Breast epithelium (tissue), 4 donors: Measurements from ENCODE around the gene RAB24. TPM values are rescaled to one million over a fixed set of nuclear protein-coding genes. Genes with fewer than 3 reads are reported as not detected.
"Not testable (repeated sequence)": the region's sequence is repeated elsewhere in the genome, so short reads cannot be mapped to it uniquely, and the experiment has no call there.

Experiments
- DNase-seq, 2 donors: peaks; one replicate each; pipeline ENCODE4 v3.0.0-alpha.2; 2019; ENCODE audit warnings: low spot score in 2 of 2
- H3K27ac ChIP-seq, 2 donors: fragments of 200-600 bp; sonication (generic) in 1 of 2; one replicate each; pipeline ENCODE4 v1.5.1; 2016 to 2019; ENCODE audit warnings: mild to moderate bottlenecking in 1 of 2
- H3K27me3 ChIP-seq, 2 donors: fragments of 200-600 bp; sonication (generic) in 1 of 2; one replicate each; pipeline versions ENCODE4 v1.5.1 to v1.6.0; 2017 to 2019; ENCODE audit warnings: control low read depth in 1 of 2, mild to moderate bottlenecking in 1 of 2
- H3K36me3 ChIP-seq: fragments of 200-600 bp; one replicate; pipeline ENCODE4 v1.5.1; 2019
- H3K4me1 ChIP-seq, 2 donors: fragments of 200-600 bp; sonication (generic); one replicate each; pipeline ENCODE4 v1.5.1; 2016 to 2019; ENCODE audit warnings: control low read depth in 1 of 2
- H3K4me3 ChIP-seq, 3 donors: fragments of 200-600 bp; sonication (generic); 1 replicate in 2 of 3; 2 replicates in 1 of 3; pipeline ENCODE4 v1.5.1; 2016 to 2019; ENCODE audit warnings: mild to moderate bottlenecking in 3 of 3, moderate library complexity in 2 of 3
- H3K9me3 ChIP-seq, 2 donors: fragments of 200-600 bp; sonication (generic) in 1 of 2; one replicate each; pipeline ENCODE4 v1.5.1; 2016 to 2019; ENCODE audit warnings: control low read depth in 1 of 2
- CTCF ChIP-seq, 3 donors: fragments of 450-650 bp; IDR thresholded peaks; one replicate each; pipeline ENCODE4 v1.5.1; 2016 to 2017; ENCODE audit warnings: antibody characterized with exemption in 3 of 3, mild to moderate bottlenecking in 3 of 3, moderate library complexity in 3 of 3
- POLR2A ChIP-seq: fragments of 450-650 bp; IDR thresholded peaks from one replicate; pipeline ENCODE4 v1.6.1; 2016; ENCODE audit warnings: antibody characterized with exemption, mild to moderate bottlenecking, moderate library complexity
- POLR2AphosphoS5 ChIP-seq, 3 donors: sonication (generic); formaldehyde crosslinking; IDR thresholded peaks; one replicate each; pipeline ENCODE4 v1.6.1; 2017; ENCODE audit warnings: antibody characterized with exemption in 3 of 3
- intact Hi-C: fragments of 100-400 bp; cut with DNase I; formaldehyde crosslinking; loops from one replicate; pipeline ENCODE4 v1.15.1; 2023; ENCODE audit warnings: low total_unique reads
- total RNA-seq, 3 donors: library from RNA; depleted of rRNA; stranded (reverse); fragments of >200 nt; gene quantifications; one replicate each; pipeline ENCODE4 v1.1.0, GENCODE V29; 2016

Gene RAB24
- total RNA-seq, 3 donors from 2014 or later = 21.4 to 62.9 (median 36.0) TPM

DNA sequence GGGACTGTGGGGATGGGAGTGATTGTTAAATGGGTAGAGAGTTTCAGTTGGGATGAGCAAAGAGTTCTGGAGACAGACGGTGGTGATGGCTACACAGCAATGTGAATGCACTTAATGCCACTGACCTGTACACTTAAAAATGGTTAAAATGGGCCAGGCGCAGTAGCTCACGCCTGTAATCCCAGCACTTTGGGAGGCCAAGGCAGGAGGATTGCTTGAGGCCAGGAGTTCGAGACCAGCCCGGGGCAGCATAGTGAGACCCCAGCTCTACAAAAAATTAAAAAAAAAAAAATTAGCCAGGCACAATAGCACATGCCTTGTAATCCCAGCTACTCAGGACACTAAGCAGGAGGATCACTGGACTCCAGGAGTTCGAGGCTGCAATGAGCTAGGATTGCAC is 40.3 kb upstream of the RAB24 start:
- Histone ChIP-seq H3K4me3 (no peak overlapping the region), H3K9me3 (no peaks in the 10 kb centered on the region), H3K27me3 (no peaks in the 10 kb centered on the region), H3K27ac (no peak overlapping the region), H3K4me1 (peaks cover 0 to under 1% of the 10 kb centered on the region in 2 donors), H3K36me3 (no peaks in the 10 kb centered on the region)
- TF ChIP-seq POLR2AphosphoS5 (IDR thresholded peaks at IDR 0.05) (no peak), POLR2A (no peak), CTCF (IDR thresholded peaks at IDR 0.05) (no peak)
- intact Hi-C loops = no loop called here
- no peak for DNase-seq

DNA sequence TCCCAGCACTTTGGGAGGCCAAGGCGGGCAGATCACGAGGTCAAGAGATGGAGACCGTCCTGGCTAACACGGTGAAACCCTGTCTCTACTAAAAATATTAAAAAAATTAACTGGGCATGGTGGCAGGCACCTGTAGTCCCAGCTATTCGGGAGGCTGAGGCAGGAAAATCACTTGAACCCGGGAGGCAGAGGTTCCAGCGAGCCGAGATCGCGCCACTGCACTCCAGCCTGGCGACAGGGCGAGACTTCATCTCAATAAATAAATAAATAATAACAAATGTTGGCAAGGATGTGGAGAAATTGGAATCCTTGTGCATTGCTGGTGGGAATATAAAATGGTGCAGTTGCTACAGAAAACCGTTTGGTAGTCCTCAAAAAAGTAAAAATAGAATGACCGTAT is 39.5 kb upstream of the RAB24 start:
- intact Hi-C loops, H3K27ac ChIP-seq, H3K4me3 ChIP-seq: not testable (repeated sequence)

DNA sequence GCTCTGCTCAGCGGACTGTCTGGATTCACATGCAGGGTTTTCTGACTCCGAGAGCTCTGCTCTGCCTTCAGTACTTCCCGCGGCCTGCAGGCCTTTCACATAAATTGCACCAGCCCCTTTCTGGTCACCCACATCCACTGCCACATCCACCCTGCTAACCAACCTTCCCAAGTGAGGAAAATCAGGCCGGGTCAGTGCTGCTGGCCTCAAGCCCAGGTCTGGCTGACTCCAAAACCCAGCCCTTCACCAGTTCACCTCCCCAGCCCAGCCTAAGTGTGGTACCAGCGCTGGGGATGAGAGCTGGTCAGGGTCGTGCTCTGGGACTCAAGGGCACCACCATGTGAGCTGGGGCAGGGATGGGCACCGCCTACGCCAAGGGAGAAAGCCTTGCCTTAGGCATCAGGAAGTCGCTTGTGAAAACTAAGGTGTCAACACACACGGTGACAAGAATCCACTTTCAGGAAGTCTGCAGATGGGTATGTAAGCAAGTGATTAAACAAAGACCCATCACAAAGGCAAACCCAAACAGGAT is 35.7 kb upstream of the RAB24 start:
- H3K36me3 ChIP-seq = peaks cover 14% of the 10 kb centered on the region
- H3K4me1 ChIP-seq = peaks cover 0 to 9% of the 10 kb centered on the region in 2 donors
- TF ChIP-seq CTCF (IDR thresholded peaks at IDR 0.05) = no peak
- no peak for TF ChIP-seq POLR2AphosphoS5 (IDR thresholded peaks at IDR 0.05)
- no peak for TF ChIP-seq POLR2A
- H3K27ac ChIP-seq = peak overlapping the region in 1 of 2 donors; percentile 68
- no peaks in the 10 kb centered on the region for H3K27me3 ChIP-seq
- no peak overlapping the region for H3K4me3 ChIP-seq
- H3K9me3 ChIP-seq = no peaks in the 10 kb centered on the region
- intact Hi-C loops = loop anchor here (1.0 kb wide), 1 partner anchor 24 kb away; no protein-coding TSS in a partner anchor
- no peak for DNase-seq

More for the DNA sequence above, 39.5 kb upstream of the RAB24 start:
- not testable (repeated sequence) for H3K4me1 ChIP-seq, DNase-seq, H3K27me3 ChIP-seq, H3K36me3 ChIP-seq, H3K9me3 ChIP-seq

- TF ChIP-seq CTCF (IDR thresholded peaks at IDR 0.05) (no peak), POLR2AphosphoS5 (IDR thresholded peaks at IDR 0.05) (no peak), POLR2A (no peak)
- Histone ChIP-seq H3K36me3 (peaks cover 20% of the 10 kb centered on the region), H3K4me3 (no peak overlapping the region), H3K4me1 (peaks cover 0 to 9% of the 10 kb centered on the region in 2 donors), H3K27me3 (no peaks in the 10 kb centered on the region), H3K9me3 (no peaks in the 10 kb centered on the region), H3K27ac (peak overlapping the region in 1 of 2 donors; percentile 68)
- no peak for DNase-seq
- intact Hi-C loops = loop anchor here (1.0 kb wide), 1 partner anchor 25 kb away; no protein-coding TSS in a partner anchor
These were observed 35.0 kb upstream of the RAB24 start for GRCh38 chr5:177338251-177339106.

DNA sequence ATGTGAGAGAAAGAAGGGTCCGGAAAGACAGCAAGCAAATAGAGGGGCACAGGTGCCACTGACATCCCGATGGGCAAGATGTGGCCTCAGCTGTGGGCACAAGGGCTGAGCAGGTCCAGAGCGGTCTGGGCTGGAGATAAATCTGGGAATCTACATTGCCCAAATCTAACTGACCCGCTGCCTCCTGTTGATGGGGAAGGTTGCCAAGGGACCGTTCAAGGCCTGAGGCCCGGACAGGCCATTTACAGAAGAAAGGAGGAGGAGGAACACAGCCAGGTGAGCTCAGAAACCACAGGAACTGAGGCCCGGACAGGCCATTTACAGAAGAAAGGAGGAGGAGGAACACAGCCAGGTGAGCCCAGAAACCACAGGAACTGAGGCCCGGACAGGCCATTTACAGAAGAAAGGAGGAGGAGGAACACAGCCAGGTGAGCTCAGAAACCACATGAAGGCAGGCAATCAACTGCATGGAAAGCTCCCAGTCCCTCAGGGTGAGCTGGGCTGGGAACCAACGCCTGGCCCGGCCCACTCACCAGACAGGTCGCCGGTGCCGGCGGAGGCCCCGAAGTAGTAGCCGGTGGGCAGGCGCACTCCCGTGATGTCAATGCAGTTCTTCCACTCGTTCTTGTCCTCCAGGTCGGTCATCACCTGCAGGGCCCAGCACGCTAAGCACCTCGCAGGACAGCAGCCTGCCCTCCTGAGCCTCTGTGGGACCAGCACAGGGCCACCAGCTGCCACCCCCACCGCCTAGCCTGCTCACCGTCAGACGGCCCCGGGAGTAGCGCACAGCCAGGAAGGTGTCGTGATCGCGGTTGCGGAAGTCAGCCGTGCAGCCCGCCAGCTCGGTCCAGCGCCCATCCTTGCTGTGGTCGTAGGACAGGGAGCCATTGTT is 33.3 kb upstream of the RAB24 start:
- peak in 1 of 2 donors; percentile 45 for DNase-seq
- intact Hi-C loops = no loop called here
- Histone ChIP-seq H3K4me3 (no peak overlapping the region), H3K27ac (peak overlapping the region; percentile 57 to 75), H3K36me3 (peaks cover 20% of the 10 kb centered on the region), H3K27me3 (no peaks in the 10 kb centered on the region), H3K4me1 (peaks cover 0 to 9% of the 10 kb centered on the region in 2 donors), H3K9me3 (no peaks in the 10 kb centered on the region)
- TF ChIP-seq POLR2AphosphoS5 (IDR thresholded peaks at IDR 0.05) = no peak
- no peak for TF ChIP-seq POLR2A
- TF ChIP-seq CTCF (IDR thresholded peaks at IDR 0.05) = no peak
